ENCODE results near the gene SDC4.

DNA sequence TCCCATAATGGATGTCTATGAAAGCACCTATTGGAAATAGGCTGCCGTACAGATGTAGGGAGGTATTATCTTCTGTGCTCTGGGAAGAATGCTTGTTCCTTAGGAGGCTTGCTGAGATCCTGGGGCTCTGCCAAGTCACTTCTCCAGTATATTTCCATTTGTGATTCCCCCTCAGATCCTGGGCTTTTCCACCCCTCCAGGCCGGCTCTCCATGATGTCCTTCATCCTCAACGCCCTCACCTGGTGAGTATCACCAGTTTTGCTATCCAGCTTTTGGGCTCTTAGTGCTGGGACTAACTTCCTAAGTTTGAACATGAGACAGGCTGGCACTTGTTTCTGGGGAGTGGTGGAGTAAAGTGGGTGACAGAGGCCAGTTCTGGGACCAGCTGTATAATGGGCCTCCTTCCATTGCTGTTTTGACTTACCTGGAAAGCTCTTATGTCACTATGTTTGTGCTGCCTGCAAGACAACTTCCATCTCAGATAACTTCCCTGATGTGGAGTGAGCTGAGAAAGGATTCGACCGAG is 17.3 kb upstream of the SDC4 start:
- TF ChIP-seq, protein P1, sequence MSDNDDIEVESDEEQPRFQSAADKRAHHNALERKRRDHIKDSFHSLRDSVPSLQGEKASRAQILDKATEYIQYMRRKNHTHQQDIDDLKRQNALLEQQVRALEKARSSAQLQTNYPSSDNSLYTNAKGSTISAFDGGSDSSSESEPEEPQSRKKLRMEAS (CRISPR knock-in tag; IDR thresholded peaks at IDR 0.05): no peak
- no peak for TF ChIP-seq HMG20A (CRISPR knock-in tag; conservative IDR thresholded peaks at IDR 0.05)
- TF ChIP-seq, protein P2, sequence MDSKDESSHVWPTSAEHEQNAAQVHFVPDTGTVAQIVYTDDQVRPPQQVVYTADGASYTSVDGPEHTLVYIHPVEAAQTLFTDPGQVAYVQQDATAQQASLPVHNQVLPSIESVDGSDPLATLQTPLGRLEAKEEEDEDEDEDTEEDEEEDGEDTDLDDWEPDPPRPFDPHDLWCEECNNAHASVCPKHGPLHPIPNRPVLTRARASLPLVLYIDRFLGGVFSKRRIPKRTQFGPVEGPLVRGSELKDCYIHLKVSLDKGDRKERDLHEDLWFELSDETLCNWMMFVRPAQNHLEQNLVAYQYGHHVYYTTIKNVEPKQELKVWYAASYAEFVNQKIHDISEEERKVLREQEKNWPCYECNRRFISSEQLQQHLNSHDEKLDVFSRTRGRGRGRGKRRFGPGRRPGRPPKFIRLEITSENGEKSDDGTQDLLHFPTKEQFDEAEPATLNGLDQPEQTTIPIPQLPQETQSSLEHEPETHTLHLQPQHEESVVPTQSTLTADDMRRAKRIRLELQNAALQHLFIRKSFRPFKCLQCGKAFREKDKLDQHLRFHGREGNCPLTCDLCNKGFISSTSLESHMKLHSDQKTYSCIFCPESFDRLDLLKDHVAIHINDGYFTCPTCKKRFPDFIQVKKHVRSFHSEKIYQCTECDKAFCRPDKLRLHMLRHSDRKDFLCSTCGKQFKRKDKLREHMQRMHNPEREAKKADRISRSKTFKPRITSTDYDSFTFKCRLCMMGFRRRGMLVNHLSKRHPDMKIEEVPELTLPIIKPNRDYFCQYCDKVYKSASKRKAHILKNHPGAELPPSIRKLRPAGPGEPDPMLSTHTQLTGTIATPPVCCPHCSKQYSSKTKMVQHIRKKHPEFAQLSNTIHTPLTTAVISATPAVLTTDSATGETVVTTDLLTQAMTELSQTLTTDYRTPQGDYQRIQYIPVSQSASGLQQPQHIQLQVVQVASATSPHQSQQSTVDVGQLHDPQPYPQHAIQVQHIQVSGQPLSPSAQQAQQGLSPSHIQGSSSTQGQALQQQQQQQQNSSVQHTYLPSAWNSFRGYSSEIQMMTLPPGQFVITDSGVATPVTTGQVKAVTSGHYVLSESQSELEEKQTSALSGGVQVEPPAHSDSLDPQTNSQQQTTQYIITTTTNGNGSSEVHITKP (IDR thresholded peaks at IDR 0.05; ENCODE audit: partially characterized antibody): no peak
- TF ChIP-seq TAF1 (IDR thresholded peaks at IDR 0.05; ENCODE audit: control insufficient read depth, extremely low read depth, insufficient read depth, low read length, severe bottlenecking): no peak
- TF ChIP-seq ZNF408 (CRISPR knock-in tag; IDR thresholded peaks at IDR 0.05; ENCODE audit: low read depth): no peak
- TF ChIP-seq NR3C1 (CRISPR knock-in tag; IDR thresholded peaks at IDR 0.05): no peak
- TF ChIP-seq, protein P3, sequence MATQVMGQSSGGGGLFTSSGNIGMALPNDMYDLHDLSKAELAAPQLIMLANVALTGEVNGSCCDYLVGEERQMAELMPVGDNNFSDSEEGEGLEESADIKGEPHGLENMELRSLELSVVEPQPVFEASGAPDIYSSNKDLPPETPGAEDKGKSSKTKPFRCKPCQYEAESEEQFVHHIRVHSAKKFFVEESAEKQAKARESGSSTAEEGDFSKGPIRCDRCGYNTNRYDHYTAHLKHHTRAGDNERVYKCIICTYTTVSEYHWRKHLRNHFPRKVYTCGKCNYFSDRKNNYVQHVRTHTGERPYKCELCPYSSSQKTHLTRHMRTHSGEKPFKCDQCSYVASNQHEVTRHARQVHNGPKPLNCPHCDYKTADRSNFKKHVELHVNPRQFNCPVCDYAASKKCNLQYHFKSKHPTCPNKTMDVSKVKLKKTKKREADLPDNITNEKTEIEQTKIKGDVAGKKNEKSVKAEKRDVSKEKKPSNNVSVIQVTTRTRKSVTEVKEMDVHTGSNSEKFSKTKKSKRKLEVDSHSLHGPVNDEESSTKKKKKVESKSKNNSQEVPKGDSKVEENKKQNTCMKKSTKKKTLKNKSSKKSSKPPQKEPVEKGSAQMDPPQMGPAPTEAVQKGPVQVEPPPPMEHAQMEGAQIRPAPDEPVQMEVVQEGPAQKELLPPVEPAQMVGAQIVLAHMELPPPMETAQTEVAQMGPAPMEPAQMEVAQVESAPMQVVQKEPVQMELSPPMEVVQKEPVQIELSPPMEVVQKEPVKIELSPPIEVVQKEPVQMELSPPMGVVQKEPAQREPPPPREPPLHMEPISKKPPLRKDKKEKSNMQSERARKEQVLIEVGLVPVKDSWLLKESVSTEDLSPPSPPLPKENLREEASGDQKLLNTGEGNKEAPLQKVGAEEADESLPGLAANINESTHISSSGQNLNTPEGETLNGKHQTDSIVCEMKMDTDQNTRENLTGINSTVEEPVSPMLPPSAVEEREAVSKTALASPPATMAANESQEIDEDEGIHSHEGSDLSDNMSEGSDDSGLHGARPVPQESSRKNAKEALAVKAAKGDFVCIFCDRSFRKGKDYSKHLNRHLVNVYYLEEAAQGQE (IDR thresholded peaks at IDR 0.05; ENCODE audit: borderline replicate concordance): no peak
- TF ChIP-seq, protein P3 (CRISPR knock-in tag; IDR thresholded peaks at IDR 0.05; ENCODE audit: low read depth): no peak
- TF ChIP-seq ESRRA (IDR thresholded peaks at IDR 0.05; ENCODE audit: borderline replicate concordance, low read depth): no peak
- TF ChIP-seq SIN3A (IDR thresholded peaks at IDR 0.05; ENCODE audit: borderline replicate concordance in 2 of 2, control insufficient read depth in 1 of 2, low read depth in 2 of 2, low read length in 2 of 2): no peak
- TF ChIP-seq CC2D1A (IDR thresholded peaks at IDR 0.05): no peak
- no peak for TF ChIP-seq MCM7 (IDR thresholded peaks at IDR 0.05)
- no peak for TF ChIP-seq BHLHE40 (IDR thresholded peaks at IDR 0.05; ENCODE audit: low read length)
- no peak for TF ChIP-seq ZNF24 (IDR thresholded peaks at IDR 0.05)
- TF ChIP-seq, protein P4, sequence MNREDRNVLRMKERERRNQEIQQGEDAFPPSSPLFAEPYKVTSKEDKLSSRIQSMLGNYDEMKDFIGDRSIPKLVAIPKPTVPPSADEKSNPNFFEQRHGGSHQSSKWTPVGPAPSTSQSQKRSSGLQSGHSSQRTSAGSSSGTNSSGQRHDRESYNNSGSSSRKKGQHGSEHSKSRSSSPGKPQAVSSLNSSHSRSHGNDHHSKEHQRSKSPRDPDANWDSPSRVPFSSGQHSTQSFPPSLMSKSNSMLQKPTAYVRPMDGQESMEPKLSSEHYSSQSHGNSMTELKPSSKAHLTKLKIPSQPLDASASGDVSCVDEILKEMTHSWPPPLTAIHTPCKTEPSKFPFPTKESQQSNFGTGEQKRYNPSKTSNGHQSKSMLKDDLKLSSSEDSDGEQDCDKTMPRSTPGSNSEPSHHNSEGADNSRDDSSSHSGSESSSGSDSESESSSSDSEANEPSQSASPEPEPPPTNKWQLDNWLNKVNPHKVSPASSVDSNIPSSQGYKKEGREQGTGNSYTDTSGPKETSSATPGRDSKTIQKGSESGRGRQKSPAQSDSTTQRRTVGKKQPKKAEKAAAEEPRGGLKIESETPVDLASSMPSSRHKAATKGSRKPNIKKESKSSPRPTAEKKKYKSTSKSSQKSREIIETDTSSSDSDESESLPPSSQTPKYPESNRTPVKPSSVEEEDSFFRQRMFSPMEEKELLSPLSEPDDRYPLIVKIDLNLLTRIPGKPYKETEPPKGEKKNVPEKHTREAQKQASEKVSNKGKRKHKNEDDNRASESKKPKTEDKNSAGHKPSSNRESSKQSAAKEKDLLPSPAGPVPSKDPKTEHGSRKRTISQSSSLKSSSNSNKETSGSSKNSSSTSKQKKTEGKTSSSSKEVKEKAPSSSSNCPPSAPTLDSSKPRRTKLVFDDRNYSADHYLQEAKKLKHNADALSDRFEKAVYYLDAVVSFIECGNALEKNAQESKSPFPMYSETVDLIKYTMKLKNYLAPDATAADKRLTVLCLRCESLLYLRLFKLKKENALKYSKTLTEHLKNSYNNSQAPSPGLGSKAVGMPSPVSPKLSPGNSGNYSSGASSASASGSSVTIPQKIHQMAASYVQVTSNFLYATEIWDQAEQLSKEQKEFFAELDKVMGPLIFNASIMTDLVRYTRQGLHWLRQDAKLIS (CRISPR knock-in tag; IDR thresholded peaks at IDR 0.05): no peak

Data from K562 (cell line).